HG03280 (cell line): ENCODE measurements around the gene RAB3IL1.
"Not testable (repeated sequence)": the region's sequence is repeated elsewhere in the genome, so short reads cannot be mapped to it uniquely, and the experiment has no call there.

ENCODE experiments used
- ATAC-seq: cut with Tn5 transposase; IDR thresholded peaks from one replicate; pipeline ENCODE4 v1.9.1; 2021; ENCODE audit warnings: mild to moderate bottlenecking, moderate library complexity; ENCODE audit not compliant: unreplicated experiment

Gene RAB3IL1

DNA sequence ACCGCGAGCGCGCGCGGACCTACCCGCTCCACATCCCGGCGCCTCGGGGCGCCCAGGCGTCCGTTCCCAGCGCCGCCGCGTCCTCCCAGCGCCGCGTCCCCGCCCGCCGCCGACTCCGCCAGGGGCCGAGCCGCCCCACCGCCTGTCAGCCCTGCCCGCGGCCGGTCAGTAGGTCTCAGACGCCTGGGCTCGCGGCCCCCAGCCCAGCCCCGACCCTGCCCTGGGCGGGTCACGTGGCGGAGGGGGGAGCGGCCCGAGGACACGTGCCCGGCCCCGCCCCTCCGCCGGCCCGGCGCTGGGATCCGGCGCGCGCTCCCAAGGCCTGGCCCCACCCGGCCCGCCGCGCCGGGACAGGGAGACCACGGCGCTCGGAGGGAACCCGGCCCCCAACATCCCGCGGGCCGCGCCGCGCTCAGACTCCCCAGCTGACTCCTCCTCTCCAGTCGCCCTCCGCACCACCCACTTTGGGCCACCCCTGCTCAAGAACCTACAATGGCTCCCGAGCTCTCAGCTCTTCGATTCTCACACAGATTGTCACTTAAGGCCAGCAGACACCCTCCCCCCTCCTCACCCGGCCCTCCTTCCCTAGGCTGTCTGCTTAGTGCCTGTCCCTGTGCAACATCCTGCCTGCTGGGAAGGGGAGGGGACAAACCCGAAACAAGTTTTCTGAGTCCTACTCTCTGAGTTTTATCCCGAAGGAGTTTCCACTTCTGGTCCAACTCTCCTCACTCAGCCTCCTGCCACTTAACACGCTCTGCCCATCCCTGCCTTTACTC, at the start of gene RAB3IL1:
RAB3IL1 (minus strand) TSS at position 233 of the 776 bp plus-strand sequence; CDS start at position 34, 199 bp downstream.
- ATAC-seq, result no peak

- ATAC-seq, result no peak
Measured at GRCh38 chr11:61966734-61967115, 49.4 kb upstream of the RAB3IL1 start.

DNA sequence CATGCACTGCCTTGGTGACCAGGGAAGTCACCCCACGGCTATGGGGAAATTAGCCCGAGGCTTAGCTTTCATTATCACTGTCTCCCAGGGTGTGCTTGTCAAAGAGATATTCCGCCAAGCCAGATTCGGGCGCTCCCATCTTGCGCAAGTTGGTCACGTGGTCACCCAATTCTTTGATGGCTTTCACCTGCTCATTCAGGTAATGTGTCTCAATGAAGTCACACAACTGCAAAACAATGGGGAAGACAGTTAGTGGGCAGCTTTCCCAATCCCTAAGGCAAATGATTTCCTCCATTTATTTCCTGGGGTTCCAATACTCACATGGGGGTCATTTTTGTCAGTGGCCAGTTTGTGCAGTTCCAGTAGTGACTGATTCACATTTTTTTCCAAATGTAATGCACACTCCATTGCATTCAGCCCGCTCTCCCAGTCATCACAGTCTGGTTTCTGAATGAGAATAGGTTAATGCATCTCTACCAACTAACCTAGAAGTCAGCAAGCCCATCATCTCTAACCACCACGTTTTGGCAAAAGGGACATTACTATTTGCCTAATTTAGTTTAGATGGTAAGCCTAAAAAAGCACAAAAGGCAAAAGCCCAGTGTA, 47.4 kb upstream of the RAB3IL1 start:
- not testable (repeated sequence) for ATAC-seq

DNA sequence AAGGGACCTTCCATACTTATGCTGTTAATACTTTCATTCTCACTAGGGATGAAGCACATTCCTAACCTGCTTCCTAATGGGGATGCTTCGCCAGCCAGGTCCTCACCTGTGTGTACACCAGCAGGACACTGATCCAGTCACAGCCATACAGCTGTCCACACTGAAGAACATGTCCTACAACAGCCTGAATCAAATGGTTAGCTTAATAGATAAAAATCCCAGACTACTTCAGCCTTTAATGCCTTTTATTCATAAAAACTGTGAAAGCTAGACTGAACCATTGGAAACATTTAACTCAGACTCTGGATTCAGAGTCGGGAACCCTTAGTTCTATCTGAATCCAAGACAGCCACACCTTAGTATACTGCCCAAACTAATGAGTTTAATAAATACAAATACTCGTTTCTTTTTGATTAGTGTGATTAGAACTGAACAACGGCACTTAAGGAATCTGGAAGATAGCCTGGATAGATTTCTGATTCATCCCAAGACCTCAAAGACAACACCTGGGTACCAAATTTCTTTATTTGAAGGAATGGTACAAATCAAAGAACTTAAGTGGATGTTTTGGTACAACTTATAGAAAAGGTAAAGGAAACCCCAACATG, 46.8 kb upstream of the RAB3IL1 start:
- ATAC-seq, result no peak

- ATAC-seq, result no peak
Measured at GRCh38 chr11:61963282-61964057, 46.1 kb upstream of the RAB3IL1 start.

DNA sequence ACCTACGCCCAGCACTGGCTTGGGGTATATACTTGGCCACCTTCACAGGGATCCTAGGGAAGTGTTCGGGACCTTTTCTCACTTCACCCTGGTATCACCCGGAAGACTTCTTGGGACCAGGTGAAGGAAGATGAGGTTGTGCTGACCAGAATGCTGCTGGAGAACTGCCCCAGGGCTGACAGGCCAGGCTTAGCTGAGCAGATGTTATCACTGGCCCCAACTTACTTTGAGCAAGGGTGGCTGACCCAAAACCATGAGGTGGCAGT, 45.6 kb upstream of the RAB3IL1 start:
- ATAC-seq, result no peak

GRCh38 chr11:61962213-61963015, 45.0 kb upstream of the RAB3IL1 start:
- no peak for ATAC-seq

- ATAC-seq, result no peak
Measured at GRCh38 chr11:61961570-61962212, 44.3 kb upstream of the RAB3IL1 start.

GRCh38 chr11:61960532-61960931, 43.2 kb upstream of the RAB3IL1 start:
- no peak for ATAC-seq

- no peak for ATAC-seq
Measured at GRCh38 chr11:61959678-61960077, 42.3 kb upstream of the RAB3IL1 start.

- ATAC-seq, result no peak
Measured at GRCh38 chr11:61959114-61959513, 41.7 kb upstream of the RAB3IL1 start.

DNA sequence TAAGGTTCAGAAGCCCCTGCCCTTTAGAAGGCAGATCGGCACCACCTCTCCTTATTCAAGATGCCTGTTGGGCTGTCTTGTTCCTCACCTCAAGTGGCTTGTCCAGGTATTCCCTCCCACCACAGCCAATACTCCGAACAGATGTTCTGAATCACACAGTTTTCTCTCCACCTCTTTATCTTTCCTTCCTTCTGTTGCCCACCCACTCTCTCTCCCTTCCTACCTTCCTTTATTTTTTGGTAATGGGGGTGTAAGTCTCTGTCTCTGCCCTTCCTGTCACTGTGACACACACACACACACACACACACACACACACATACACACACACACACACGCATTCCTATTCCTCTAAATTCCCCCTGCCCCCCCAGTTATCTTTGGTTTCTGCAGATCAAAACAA, 41.2 kb upstream of the RAB3IL1 start:
- ATAC-seq, result no peak

DNA sequence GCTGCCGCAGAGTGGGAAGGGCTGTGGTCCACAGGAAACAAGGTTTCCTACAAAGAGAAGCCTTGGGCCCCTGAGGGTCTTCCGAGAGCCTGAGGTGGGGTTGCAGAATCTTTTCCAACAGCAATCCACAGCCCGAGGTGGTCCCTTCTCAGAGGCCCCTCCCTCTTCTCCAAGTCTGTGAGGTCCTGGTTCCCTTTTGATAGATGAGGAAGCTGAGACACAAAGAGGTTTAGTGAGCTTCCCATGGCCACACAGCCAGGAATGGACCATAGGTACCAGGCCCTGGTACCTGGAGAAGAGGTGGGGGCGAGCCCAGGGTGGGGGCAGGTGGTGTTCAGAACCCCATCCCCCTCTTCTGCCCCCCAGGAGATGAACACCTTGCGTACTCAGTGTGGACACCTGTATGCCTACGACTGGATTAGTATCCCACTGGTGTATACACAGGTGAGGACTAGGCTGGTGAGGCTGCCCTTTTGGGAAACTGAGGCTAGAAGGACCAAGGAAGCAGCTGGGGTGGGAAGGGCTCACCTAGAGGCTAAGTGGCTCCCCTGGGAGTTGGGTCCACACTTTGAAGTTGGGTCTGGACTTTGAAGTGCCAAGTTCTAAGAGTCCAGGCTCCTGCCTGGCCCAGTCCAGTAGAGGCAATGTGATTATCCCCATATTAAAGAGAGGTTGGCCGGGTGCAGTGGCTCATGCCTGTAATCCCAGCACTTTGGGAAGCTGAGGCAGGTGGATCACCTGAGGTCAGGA, 39.8 kb upstream of the RAB3IL1 start:
- ATAC-seq, result no peak

GRCh38 chr11:61956191-61957020, 39.0 kb upstream of the RAB3IL1 start:
- no peak for ATAC-seq

DNA sequence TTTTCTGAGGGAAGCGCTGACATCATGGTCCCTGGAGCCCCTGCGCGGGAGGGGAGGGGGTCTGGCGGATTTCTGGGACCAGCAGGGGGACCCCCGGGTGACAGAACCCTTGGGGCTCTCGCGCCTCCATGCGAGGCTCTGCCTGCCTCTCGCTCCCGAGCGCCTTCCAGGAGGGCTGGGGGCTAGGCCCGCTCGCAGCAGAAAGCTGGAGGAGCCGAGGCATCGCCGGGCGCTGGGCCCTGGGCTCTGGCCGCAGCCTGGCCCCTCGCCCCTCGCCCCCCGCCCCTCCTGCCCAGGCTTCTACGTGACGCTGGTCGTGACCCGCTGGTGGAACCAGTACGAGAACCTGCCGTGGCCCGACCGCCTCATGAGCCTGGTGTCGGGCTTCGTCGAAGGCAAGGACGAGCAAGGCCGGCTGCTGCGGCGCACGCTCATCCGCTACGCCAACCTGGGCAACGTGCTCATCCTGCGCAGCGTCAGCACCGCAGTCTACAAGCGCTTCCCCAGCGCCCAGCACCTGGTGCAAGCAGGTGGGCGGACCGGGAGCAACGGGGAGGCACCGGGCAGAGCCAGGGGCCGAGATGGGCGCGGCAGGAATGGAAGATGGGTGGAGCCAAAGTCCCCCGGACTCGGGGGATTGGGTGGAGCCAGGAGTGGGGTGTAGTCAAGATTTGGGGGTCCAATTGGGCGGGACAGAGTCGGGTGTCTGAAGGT, 38.2 kb upstream of the RAB3IL1 start:
- ATAC-seq, result no peak

GRCh38 chr11:61954851-61955421, 37.6 kb upstream of the RAB3IL1 start:
- no peak for ATAC-seq

DNA sequence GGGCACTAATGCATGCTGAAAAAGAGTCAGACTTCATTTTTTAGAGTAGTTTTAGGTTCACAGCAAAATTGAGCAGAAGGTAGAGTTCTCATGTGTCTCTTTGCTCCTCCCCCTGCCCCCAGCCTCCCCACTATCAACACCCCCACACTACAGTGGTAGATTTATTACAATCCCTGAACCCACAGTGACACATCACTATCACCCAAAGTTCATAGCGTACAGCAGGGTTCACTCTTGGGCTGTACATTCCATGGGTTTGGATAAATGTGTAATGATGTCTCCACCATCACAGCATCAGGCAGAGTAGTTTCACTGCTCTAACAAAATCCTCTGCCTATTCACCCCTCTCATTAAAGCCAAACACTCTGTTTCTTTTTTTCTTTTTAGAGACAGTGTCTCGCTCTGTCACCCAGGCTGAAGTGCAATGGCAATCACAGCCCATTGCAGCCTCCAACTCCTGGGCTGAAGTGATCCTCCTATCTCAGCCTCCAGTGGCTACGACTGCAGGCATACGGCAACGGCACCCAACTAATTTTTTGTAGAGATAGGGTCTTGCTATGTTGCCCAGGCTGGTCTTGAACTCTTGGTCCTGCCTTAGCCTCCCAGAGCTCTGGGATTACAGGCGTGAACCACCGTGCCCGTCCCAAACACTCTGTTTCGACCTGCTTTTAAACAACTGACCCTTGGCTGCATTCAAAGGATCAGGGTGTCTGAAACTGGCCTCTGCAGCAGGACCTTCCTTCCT, 36.9 kb upstream of the RAB3IL1 start:
- ATAC-seq, result no peak
